Lower leg skin (tissue), 3 donors: ENCODE results near the gene FLNB.

ENCODE experiments used
- CTCF ChIP-seq, 3 donors: fragments of 450-650 bp; IDR thresholded peaks; one replicate each; pipeline ENCODE4 v1.5.1; 2016; ENCODE audit warnings: antibody characterized with exemption in 3 of 3, mild to moderate bottlenecking in 3 of 3, moderate library complexity in 2 of 3
- POLR2A ChIP-seq, 2 donors: fragments of 450-650 bp; IDR thresholded peaks; one replicate each; pipeline ENCODE4 v1.6.1; 2016 to 2017; ENCODE audit warnings: antibody characterized with exemption in 2 of 2, mild to moderate bottlenecking in 1 of 2, moderate library complexity in 1 of 2

- TF ChIP-seq CTCF (IDR thresholded peaks at IDR 0.05), result no peak
- TF ChIP-seq POLR2A (IDR thresholded peaks at IDR 0.05), result no peak
These were observed 114.9 kb downstream of the FLNB start for GRCh38 chr3:58122936-58123700.
